DMS153 treated with DMSO at 0.1 percent for 48 hours (cell line): ENCODE measurements around the gene ZFYVE28.

Experiments
- DNase-seq: peaks from one replicate; lab custom pipeline; 2025; ENCODE audit not compliant: unreplicated experiment; lab: John Stamatoyannopoulos, UW

ZFYVE28 gene

DNA sequence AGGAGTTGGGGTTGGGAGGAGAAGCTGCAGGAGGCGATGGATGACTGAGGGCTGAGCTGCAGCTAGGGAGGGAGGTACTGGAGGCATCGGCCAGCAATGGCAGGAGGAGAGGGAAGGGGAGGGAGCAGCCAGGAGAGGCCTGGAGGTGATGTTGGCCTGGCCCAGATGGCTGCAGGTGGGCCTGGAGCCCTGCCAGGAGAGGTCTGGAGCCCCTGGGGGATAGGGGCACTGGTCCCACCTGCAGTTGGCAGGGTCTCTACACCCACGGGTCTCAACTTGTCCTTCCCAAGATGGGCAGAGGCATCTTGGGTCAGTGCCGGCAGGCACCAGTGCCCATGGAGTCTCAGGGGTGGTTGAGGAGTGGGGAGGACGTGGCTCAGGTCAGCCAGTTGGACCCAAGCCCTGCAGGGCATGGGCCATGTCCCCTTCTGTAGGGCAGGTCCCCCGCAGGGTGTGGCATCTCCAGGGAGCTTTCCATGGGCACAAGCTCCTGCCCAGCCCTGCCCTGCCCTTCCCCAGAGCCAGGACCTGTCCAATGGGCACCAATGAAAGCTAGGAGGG lies 153.9 kb downstream of the ZFYVE28 start:
- no peak for DNase-seq

DNA sequence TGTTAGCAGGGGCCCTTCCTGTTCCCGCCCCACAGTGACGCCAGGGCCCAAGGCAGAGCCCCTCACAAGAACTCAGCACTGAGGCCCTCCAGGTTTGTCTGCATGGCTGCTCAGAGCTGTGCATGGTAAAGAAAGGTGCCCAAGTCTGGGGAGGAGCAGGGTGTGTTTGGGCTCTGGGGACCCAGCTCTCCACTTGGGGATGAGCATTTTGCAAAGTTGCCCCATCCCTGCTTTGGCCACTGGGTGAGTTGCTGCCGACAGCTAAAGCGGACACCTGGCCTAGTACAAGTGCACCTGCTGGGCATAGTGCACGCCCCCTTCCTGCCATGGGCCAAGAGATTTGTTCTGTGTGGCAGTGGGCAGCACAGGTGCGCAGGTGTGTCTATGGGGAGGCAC lies 154.5 kb downstream of the ZFYVE28 start:
- no peak for DNase-seq

DNA sequence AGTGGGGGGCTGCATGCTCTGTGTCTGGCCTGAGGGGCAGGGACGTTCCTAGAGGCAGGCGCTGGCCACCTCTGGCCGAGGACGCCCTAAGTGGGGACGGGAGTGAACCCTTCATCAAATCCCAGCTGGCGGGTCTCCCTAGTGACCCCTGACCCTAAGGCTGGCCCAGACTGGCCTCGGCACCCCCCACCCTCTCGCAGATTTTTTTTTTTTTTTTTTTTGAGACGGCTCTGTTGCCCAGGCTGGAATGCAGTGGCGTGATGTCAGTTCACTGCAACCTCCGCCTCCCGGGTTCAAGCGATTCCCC lies 155.5 kb downstream of the ZFYVE28 start:
- no peak for DNase-seq

DNA sequence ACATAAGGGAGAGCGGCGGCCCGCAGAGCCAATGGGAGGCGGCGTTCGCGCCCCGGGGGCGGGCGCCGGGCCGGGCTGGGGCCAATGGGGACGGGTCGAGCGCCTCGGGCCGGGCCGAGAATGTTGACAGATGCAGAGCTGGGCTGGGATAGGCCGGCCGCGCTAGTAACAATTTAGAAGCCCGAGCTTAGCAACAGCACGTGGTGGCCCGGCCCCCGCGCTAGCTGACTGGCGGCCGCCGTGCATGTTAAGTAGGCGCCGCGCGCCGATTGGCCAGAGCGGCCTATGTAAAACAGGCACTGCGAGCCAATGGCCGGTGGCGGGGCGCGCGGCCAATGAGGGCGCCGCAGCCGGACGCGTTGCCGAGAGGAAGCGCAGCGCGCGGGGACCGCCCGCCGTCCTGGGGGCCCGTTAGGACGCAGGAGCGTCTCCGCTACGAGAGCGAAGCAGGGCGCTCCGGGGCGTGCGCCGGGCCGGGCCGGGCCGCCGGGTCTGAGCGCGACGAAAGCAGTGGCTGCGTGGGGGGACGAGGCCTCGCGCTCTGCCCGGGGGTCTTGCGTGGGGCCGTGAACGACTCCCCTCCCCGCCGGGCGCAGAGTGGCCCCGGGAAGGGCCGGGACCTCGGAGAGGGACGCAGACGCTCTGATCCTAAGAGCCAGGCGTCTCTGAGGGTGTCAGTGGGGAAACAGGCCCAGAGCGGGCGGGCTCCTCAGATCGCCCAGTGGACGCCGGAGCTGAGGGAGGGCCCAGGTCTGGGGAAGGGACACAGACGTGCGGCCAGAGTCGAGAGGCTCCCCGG lies 156.1 kb downstream of the ZFYVE28 start:
- DNase-seq: peak; percentile 83

DNA sequence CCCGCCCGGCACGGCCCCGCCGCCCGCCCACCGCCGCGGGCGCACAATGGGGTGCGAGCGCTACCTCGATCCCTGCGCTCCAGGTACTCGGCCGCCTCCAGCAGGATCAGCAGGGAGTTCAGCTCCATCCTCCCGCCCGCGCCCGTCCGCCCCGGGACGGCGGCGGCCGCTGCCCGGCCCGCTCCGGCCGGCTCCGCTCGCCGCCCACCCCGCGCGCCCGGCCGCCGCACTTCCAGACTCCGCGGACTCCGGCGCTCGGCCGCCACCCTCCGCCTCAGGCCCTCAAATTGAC lies 156.6 kb downstream of the ZFYVE28 start, which contains the start of gene MXD4:
TSS of gene MXD4 (minus strand) at position 257 of the 292 bp plus-strand sequence. CDS start at position 128, 129 bp downstream.
- DNase-seq: no peak

DNA sequence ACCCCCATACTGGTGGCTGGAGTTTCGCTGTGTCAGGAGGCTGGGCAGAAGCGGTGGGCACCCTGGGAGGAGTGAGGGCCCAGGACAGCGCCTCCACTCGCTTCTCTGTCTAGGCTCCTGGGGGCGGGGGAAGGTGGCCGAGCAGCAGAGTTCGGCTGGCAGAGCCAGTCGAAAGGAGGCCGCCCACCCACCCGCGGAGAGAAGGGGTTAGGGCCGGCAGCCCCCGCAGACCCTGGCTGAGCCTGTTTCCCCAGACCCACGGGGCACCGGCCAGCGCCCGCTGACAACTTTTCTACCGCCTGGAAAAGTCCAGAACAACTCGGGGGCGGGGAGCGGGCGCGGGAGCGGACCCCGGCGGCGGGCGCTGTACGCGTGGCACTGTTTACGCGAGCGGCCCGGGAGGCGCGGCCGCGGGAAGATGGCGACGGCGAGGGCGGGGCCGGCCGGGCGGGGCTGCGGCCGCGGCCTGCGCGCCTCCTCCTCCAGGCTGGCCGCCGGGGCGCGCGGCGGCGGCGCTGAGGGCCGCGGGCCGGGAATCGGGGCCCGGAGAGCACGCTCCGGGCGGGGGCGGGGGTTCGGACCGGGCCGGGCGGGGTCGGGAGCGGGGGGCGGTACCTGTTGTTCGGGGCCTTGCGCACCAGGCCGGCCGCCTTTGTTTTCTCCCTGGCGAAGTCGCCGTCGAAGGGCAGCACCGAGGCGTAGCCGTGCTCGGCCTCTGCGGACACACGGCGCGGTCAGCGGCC lies 157.2 kb downstream of the ZFYVE28 start:
- no peak for DNase-seq

DNA sequence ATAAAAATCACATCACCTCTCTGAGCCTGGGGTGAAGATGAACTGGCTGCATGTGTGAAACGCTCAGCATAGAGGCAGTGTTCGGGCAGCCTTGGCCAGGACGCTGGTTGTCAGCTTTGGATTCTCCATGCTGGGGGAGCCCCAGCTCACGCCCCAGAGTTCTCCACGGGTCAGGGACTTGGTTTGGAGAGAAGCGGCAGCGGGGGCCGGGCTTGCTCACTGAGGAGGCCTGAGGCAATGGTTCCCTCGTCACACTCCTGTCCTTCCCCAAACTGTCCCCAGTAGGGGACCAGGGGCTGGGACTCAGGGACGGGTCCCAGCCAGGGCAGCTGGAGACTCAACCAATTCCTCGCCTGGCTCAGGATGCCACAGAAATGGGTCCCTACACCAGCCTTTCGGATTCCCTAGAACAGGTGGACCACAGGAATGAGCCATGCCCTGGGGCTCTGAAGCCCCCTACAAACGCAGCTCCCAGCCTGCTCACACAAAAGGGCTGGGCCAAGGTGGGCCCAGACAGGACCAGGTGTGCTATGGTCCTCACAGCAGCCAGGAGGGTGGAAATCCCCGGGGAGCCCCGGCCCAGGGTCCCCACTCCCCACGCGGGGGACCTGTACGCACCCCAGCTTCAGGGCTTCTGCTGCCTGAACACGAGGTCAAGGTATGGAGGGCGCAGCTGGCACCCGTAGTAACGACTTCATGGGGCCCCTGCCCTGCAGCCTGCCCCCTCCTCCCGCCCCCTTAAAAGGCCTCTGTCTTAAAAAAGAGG lies 157.9 kb downstream of the ZFYVE28 start:
- DNase-seq: no peak

DNA sequence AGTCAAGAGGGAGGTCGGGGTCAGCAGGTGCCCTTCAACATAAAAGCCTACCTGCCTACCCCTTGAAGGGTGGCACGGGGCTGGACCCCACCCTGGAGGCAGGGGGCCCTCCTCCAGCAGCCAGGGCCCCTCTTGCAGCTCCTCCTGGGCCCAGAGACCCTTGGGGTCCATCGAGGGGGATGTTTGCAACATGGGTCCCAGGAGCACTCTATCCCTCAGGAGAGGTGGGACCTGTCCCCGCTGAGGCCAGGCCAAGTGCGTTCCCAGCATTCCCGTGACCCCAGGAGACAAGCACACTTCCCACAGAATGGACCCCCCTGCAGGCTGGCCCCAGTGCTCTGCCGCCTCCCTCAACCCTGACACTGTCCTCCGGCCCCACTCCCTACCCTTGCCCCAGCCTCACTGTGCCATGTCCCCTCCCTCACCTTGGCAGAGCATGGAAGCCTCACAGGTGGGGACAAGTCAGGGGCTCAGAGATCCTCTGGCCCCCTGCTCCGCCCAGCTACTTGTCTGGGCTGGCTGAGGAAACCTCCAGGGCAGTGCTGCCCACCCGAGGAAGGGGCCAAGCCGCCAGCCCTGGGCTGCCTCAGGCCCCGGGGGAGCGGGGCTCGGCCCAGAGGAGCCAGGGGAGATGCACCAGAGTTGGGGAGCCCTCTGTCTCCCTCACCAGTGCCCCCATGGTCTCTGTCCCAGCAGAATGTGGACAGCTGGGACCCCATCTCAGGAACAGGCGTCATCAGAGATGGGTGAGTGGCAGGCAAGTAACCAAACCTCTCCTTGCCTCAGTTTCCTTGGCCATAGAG lies 158.7 kb downstream of the ZFYVE28 start:
- DNase-seq: no peak

DNA sequence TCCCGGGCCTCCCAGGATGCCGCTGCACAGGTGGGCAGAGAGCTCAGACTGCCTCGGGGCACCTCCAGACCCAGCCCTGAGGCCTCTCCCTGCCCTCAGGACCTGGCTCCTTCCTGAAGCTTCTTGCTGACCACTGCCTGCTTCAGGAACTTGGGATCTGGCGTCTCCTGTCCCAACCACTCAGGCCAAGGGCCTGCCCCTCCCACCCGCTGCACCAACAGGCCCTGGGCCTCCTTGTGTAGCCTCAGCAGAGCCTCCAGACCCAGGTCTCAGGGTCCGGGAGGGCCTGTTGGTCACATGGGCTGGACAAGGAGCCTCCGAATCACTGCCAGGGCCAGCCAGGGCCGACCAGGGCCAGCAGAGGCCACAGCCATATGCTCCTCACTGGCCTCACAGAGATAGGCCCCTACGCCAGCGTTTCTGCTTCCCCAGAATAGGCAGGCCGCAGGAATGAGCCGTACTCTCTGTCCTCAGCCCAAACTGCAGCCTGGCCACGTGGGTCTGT lies 159.4 kb downstream of the ZFYVE28 start:
- no peak for DNase-seq

DNA sequence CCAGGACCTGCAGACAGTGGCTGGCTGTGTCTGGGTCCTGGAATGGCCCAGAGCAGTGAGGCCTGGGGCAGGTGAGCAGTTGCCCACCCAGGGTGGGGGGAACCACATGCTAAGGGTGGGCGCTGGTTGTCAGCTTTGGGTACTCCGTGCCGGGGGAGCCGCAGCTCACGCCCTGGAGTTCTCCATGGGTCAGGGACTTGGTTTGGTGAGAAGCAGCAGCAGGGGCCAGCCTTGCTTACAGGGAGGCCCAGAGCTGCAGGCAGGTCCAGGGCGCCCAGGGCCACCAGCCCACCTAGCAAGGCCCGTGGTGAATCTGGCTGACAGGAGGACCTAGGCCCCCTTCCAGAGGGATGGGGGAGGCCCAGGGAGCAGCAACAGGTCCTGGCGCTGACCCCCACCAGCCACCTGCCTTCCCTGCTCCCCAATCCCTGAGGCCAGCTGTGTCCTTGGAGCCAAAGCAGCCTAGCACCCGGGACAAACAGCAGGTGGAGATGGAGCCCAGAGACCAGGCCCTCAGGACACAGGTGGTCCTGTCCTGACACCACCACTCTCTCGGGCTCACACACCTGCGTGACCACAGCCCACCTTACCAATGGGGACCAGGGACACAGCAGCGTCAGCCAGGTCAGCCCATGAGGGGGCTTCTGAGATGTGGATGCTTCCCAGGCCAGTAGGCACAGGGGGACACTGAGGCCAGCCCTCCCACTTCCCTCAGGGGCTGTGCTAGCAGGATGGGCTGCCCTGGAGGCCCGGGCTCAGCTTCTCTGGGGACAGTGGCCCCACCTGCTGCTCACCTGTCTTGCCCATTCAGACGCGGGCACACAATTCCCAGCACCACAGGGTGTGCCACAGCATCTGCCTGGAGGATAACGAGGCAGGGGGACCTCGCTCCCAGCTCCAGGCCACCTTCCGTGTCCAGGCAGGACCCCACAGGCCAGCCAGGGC lies 160.1 kb downstream of the ZFYVE28 start:
- no peak for DNase-seq

DNA sequence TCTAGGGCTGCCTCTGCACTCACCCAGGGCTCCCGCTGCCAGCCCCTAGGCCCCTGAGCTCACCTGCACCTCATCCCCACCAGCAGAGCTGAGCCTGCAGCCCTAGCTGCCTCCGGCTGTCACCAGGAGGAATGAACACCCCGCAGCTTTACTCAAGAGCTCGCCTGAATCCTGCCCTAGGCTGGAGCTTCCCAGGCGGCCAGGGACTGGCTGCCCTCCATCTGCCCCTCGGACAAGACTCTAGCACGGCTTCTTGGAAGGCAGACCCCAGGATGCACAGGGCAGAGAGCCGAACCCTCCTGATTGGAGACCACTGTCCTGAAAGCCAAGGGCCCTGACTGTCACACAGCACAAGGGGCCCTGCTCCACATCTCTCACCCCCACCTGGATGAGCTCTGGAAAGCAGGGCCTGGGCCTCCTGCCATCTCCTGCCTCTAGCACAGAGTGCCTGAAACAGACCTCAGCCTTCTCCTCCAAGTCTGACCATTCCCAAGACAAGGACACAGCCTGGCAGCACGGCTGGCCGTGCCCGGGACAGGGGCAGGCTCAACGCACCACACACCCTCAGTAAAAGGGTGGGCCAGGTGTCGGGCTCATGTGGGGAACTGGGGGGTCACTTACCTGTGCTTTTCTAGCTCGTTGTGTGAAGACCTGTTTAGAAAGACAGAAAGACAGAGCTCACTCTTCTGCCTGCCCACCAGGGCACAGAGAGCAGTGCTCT lies 160.9 kb downstream of the ZFYVE28 start:
- DNase-seq: no peak

DNA sequence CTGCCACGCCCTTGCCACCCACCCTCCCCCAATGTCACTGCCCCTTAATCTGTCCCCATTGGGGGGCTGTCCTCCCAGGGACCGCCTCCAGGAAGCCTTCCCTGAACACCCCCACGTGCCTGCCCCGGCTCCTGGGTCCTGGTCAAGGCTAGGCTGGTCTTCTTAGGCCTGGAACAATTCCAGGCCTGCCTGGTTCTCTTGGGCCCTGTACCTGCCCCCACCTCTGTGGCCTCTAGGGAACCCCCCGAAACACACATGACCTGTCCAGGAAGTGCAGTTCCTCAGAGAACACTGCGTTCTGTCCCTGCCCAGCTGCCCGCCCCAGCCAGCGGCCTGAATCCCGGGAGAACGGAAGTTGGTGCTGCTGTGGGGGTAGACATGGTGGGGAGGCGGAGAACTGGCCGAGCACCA lies 161.7 kb downstream of the ZFYVE28 start:
- no peak for DNase-seq

DNA sequence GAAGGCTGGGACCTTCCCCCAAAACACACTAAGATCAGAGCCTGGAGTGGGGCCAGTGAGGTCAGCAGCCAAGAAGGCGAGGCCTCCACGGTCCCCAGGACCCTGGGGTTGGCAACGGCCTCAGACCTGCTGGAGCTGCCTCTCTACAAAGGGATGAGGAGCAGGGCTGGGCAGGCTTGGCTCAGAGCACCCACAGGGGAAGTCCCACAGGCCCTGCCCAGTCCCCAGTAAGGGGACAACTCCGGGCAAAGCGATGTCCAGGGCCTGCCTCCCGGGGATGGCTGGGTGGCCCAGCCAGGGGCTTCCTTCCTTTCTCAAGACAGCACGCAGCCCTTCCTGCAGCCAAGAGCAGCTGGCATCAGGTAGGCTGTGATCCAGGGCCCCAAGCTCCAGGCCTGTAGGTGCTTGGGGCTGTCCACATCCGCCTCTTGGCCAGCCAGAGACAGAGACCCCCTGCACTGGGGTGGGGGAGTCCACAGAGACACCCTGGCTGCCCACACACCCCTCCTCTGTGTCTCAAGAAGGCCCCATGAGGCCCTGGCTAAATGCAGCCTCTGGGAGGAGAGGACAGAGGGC lies 162.2 kb downstream of the ZFYVE28 start:
- DNase-seq: no peak

DNA sequence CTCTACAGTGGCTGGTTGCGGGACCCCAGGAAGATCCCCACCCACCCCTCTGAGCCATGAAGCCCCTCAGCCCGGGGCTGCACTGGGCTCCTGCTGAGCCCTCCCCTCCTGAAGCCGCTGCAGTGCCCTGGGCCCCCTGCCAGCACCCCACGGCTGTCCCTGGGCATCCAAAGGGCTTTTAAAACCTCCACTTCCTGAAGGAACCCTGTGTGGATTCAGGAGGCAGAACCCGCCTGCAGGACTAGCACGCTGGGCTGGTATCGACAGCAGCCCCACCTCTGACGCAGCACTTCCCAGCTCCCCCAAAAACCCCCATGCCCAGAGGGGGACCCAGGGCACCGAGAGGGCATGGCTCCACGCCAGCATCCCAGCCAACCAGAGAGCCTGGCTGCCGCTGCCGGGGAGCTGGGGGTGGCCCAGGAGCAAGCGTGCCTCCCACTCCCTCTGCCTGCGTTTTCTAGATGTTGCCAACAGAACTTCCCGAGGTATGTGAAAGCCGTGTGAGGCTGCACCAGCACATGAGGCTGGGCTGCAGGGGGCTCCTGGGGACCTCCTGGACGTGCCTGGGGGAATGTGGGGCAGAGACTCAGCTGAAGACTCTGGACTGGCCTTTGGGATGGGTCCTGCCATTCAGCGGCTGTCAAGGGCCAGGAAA lies 162.8 kb downstream of the ZFYVE28 start:
- DNase-seq: no peak

DNA sequence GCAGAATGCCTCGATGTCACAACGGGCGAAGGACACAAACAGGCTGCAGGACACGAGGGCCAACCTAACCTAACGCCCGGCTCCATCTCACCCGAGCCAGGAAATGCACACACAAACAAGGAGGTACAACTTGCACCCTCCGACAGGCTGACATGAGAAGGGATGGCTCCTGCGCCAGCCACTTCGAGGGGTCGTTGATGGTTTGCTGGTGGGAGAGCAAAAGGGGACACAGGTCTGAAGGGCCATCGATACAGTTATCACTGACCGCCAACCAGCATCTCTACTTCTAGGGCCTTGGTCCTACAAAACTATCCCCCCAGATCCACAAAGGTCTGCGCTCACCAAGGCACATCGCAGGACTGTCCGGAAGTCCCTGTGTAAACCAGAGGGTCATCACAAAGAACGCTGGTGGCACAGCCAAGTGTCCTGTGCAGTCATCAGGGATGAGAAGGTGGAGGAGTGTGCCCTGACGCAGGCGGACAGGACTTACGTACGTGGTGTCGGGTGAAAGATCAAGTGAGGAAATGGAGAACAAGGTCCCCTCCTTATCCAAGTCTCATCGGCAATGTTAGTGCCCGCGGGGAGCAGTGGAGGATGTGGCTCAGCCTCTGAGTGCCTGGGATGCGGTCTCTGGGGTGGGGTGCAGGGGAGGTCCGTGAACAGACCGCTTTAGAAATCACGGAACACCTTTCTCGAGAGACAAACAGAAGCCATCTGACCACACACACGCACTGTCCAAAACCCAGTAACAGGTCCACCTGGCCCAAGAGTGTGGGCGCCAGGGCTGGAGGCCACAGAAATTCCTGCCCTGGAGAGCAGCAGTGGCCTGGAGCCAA lies 163.6 kb downstream of the ZFYVE28 start:
- no peak for DNase-seq

DNA sequence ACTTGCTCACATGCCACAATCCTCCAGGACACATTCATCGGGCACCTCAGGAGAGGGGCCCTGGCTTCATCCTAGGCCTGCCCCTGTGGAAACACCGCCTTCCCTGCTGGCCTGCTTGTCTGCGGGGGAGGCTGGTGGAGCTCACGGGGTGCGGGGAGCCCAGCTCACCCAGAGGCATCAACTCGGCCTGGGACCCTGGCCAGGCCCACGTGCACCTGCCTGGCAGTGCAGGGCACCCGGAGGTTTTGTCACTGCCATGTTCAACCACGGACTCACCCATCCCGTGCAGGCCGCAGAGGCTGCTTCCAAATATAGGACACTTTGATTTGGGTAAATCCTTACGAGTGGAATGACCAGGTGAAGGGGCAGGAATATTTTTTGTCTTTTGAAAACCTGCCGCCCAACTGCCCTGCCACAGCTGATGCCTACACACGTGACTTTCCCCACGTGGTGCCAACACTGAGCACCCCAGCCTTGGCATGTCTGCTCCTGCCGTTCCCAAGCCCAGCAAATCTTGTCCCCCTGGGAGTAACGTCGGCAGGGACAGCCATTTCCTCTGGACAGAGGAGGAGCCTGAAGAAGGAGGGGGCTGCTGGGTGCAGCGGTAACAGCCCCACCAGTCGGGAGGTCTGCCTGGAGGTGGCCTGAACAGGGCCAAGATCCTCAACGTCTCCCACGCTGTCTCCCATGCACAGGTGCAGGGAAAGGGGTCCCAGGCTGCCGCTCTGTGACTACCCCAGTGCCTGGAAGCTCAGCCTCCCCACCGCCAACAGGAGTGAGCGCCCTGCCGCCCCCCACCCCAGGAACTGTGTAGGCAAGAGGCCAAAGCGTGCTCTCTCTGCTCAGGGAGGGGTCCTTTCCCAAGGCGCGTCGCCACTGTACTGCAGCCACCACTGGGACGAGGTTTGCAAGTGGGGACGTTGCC lies 165.0 kb downstream of the ZFYVE28 start:
- DNase-seq: no peak
